ENCODE measurements around the gene BANF2.
A peak's percentile ranks its signal among the peaks of the same experiment; 100 is the strongest.

BANF2 gene

DNA sequence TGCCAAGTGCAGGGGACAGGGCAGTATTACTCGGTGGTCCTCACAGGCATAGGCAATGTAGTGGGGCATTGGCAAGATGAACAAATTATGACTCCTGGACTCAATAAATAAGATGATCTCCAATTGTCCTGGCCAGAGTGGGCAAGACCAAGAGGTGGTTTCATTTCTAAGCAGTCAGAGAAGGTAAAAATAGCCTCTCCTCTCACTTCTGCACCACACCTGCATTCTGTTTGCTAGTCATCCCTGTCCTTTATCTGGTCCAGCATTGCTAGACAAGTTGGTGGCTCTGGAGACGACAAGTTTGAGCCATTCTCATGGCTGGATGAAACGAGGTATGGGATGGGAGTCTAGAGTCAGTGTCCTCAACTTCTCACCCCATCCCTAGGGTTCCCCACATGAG is 83.0 kb downstream of the BANF2 start:
- Histone ChIP-seq H3K27me3 (no peaks in the 10 kb centered on the region), H4K20me1 (no peaks in the 10 kb centered on the region), H3K4me2 (no peak overlapping the region), H3K9ac (no peak overlapping the region), H3K27ac (no peak overlapping the region), H3K4me3 (no peak overlapping the region), H3K4me1 (peaks cover 31% of the 10 kb centered on the region), H3K9me3 (peaks cover 23% of the 10 kb centered on the region), H3K36me3 (no peaks in the 10 kb centered on the region)
- TF ChIP-seq Cebpa-rat (IDR thresholded peaks at IDR 0.05): no peak

DNA sequence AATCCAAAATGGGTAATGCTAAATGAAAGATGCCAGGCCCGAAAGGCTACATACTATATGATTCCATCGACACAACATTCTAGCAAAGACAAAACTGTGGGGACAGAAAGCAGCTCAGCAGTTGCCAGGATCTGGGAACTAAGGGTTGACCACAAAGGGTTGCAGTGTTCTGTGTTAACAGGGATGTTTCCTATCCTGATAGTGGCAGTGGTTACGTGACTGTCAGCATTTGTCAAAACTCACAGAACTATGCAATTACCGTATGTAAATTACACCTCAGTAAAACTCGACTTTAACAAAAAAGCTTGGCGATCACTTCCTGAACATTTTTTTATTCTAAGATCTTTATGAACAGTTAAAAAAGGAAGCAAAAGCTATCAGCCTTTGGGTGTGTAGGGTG is 83.9 kb downstream of the BANF2 start:
- H4K20me1 ChIP-seq: no peaks in the 10 kb centered on the region
- peak overlapping the region; percentile 10; the same call in 1 of the 2 replicates for H3K4me2 ChIP-seq
- H3K36me3 ChIP-seq: no peaks in the 10 kb centered on the region
- H3K27ac ChIP-seq: no peak overlapping the region
- no peak for TF ChIP-seq Cebpa-rat (IDR thresholded peaks at IDR 0.05)
- H3K27me3 ChIP-seq: no peaks in the 10 kb centered on the region
- no peak overlapping the region for H3K4me3 ChIP-seq
- H3K4me1 ChIP-seq: peaks cover 31% of the 10 kb centered on the region
- H3K9ac ChIP-seq: no peak overlapping the region
- peaks cover 14% of the 10 kb centered on the region for H3K9me3 ChIP-seq

DNA sequence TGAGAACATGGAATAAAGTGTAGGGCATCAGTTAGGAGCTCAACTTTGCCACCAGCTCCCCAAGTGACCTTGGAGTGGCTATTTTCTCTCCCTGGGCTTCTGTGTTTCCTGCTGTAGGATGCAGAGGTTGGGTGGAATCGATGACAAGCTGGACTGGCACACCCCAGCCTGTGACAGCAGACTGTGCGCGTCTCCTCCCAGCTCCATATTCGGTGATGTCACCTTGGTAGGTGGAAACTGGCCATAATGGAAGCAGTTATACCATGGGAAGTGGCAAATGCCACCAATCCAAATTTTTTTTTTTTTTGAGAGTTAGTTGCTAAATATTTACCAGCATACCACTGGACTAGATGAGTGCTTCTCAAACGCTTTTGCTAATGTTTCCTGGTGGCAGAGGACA is 85.2 kb downstream of the BANF2 start:
- Histone ChIP-seq H3K4me1 (peaks cover 31% of the 10 kb centered on the region), H3K36me3 (no peaks in the 10 kb centered on the region), H4K20me1 (no peaks in the 10 kb centered on the region), H3K4me3 (no peak overlapping the region), H3K9me3 (peaks cover 9% of the 10 kb centered on the region), H3K27ac (no peak overlapping the region), H3K9ac (no peak overlapping the region), H3K4me2 (no peak overlapping the region), H3K27me3 (no peaks in the 10 kb centered on the region)
- TF ChIP-seq Cebpa-rat (IDR thresholded peaks at IDR 0.05): no peak

Measured in BLaER1 (cell line).